NCI-H748 treated with DMSO at 0.1 percent for 48 hours (cell line): ENCODE results near the gene PSEN1.

Experiments used
- DNase-seq: peaks from one replicate; lab custom pipeline; 2025; lab: John Stamatoyannopoulos, UW

The PSEN1 gene

DNA sequence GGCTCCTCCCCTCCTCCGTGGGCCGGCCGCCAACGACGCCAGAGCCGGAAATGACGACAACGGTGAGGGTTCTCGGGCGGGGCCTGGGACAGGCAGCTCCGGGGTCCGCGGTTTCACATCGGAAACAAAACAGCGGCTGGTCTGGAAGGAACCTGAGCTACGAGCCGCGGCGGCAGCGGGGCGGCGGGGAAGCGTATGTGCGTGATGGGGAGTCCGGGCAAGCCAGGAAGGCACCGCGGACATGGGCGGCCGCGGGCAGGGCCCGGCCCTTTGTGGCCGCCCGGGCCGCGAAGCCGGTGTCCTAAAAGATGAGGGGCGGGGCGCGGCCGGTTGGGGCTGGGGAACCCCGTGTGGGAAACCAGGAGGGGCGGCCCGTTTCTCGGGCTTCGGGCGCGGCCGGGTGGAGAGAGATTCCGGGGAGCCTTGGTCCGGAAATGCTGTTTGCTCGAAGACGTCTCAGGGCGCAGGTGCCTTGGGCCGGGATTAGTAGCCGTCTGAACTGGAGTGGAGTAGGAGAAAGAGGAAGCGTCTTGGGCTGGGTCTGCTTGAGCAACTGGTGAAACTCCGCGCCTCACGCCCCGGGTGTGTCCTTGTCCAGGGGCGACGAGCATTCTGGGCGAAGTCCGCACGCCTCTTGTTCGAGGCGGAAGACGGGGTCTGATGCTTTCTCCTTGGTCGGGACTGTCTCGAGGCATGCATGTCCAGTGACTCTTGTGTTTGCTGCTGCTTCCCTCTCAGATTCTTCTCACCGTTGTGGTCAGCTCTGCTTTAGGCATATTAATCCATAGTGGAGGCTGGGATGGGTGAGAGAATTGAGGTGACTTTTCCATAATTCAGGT, at the start of gene PSEN1:
PSEN1 (plus strand) TSS at position 121 of the 839 bp plus-strand sequence. CDS start 11,513 bp downstream, outside the sequence.
- peak; percentile 90 for DNase-seq

- no peak for DNase-seq
These were observed 45.3 kb upstream of the PSEN1 start for GRCh38 chr14:73091044-73091443.

DNA sequence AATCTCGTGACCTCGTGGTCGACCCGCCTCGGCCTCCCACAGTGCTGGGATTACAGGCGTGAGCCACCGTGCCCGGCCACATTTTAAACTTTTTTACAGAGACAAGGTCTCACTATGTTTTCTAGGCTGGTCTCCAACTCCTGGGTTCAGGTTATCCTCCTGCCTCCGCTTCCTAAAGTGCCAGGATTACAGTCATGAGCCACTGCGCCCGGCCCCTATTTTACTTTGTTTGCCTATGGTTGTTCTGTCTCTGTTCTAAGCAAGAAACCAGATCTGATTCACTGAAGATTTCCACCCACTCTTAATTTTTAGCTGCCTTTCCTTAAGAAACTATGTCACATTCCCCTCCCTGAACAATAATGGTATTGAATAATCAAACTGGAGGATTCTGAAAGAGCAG, 38.9 kb upstream of the PSEN1 start:
- DNase-seq = no peak

DNA sequence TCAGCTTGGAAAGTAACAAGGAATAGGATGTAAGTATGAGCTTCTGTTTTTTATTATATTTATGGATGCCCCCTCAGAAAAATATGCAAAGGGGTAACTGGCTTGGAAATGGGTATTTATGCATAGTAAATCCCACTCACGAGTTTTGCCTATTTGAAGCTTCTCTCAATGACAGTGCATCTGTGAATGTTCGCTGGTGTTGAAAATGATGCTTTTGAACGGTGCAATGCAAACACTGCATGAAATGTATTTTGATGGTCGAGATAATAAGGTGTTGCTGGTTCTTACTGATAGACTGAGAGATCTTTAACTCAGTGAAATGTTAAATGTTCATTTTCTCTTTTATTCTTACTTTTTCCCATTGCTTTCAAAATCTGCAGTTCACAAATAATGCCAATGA, 36.0 kb upstream of the PSEN1 start:
- DNase-seq = no peak

- DNase-seq = no peak
These were observed 33.4 kb upstream of the PSEN1 start for GRCh38 chr14:73102806-73103497.

DNA sequence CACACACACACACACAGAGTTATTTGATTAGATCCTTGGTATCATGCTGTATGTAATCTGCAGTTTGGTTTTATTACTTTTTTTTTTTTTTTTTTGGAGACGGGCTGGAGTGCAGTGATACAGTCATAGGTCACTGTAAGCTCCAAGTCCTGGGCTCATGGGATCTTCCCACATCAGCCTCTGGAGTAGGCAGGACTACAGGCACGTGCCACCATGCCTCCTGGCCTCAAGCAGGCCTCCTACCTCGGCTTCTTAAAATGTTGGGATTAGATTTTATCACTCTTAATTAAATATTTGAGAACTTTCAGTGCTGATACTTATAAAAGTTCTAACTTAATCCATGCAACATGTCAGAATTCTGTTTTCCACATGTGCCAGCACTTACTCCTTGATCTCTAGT, 31.3 kb upstream of the PSEN1 start:
- DNase-seq = no peak

DNA sequence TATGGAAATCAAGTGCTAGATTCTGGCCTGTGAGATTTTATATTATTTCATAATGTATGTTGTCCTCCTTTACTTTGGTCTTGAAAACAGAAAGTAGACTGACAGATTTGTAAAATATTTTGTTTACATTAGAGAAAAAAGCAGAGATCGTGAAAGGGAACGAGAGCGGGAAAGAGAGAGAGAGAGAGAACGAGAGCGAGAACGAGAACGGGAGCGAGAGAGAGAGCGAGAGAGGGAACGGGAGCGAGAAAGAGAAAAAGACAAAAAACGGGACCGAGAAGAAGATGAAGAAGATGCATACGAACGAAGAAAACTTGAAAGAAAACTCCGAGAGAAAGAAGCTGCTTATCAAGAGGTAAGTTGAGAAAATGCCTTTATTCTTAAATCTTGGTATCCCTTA, 30.6 kb upstream of the PSEN1 start:
- DNase-seq = no peak

DNA sequence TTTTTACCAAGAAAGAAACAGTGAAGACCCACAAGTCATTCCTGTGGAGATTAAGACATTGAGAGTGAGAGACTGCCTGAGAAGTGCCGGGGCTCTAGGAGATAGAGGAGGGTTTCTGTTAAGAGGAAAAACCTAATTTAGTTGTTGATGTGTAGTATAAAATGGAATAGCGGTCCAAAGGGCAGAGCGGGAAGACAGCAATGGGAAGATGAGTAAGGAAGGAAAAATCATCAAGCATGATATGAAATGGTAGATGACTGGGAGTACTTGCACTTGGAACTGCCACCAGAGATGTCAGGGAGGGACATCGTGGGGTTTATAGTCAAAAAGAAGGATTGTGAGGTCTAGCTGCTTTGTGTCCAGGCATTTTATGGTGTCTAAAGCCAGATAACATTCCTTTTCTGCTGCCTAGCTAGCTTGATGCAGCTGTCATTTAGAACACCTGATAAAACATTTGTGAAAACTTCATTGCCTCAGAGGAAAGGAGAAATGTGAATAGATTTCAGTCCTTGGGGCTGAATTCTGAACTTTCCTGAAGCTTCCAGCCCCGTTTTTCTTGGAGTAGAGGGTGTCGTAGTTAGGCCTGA, 20.1 kb upstream of the PSEN1 start:
- DNase-seq = no peak

DNA sequence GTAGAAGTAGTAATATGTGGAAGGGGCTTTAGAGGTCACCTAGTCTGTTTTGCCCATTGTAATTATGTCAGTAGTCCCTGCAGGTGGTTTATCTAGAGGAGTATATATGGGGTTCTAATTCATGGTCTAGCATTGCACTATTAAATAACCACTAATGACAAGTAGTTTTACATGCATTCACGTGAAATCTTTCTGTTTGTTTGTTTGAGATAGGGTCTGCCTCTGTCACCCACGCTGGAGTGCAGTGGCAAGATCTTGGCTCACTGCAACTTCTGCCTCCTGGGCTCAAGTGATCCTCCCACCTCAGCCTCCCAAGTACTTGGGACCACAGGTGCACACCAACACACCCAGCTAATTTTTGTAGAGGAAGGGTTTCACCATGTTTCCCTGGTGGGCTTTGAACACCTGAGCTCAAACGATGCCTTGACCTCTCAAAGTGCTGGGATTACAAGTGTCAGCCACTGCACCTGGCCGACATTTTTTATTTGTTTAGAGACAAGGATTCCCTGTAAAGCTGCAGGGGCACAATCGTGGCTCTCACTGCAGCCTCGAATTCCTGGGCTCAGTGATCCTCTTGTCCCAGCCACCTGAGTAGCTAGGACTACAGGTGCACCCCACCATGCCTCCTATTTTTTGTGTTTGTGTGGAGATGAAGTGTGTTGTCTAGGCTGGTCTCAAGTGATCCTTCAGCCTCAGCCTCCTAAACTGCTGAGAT, 12.0 kb upstream of the PSEN1 start:
- no peak for DNase-seq

GRCh38 chr14:73125169-73125588, 11.1 kb upstream of the PSEN1 start:
- DNase-seq = no peak

GRCh38 chr14:73125746-73126145, 10.6 kb upstream of the PSEN1 start:
- DNase-seq = no peak

DNA sequence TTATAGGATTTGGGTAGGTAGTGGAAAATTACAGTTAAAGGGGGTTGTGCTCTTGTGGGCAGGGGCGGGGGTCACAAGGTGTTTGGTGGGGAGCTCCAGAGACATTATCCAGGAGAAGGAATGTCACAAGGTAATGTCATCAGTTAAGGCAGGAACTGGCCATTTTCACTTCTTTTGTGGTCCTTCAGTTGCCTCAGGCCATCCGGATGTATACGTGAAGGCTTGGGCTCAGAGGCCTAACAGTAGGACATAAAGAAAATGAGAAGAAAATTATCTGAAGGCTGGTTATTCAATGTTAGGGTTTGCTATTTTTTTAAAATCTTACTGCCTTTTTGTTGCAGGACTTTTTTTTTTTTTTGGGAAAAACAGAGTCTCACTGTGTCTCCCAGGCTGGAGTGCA, 2.5 kb upstream of the PSEN1 start:
- DNase-seq = no peak

- DNase-seq = no peak
These were observed 271 bp upstream of the PSEN1 start for GRCh38 chr14:73136085-73136386.

DNA sequence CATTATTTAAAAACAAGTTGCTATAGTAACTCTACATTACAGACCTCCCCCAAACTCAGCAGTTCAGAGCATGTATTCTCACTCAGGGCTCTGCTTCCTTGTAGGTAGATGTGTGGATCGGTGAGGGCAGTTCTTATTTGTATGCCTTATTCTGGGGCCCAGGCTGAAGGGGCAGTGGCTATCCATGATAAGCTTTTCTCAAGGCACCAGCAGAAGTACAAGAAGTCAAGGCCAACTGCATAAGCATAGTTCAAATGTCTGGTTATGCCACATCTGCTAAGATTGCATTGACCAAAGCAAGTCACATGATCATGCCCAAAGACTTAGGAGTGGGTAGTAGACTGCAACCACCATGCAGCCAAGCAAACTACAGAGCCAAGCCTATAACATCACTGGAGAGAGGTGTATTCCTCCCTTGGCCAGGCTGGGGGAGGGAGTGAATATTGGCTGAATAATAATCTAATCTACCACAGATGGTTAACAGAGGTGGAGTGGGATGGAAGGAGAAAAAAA, 4.6 kb downstream of the PSEN1 start:
- DNase-seq = no peak

DNA sequence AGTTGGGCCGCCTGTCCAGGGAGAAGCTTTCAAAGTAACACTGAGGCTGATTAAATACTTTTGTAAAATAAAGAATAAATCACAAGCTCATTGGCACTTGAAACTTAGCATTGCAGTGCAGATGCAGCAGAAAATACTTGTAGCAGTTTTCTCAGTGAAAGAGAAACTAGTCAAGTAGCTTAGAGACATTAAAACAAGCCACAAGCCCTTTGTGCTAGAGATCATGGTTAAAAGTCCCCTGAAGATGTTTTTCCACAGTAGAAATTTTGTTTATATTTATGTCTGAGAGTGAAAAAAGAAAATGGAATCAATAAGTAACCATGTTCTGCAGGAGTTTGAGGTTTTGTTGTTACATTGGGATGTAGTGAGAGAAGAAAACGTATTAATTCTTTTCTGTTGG, 5.9 kb downstream of the PSEN1 start:
- no peak for DNase-seq

GRCh38 chr14:73143003-73143402, 6.7 kb downstream of the PSEN1 start:
- no peak for DNase-seq

GRCh38 chr14:73143617-73144016, 7.3 kb downstream of the PSEN1 start:
- no peak for DNase-seq

DNA sequence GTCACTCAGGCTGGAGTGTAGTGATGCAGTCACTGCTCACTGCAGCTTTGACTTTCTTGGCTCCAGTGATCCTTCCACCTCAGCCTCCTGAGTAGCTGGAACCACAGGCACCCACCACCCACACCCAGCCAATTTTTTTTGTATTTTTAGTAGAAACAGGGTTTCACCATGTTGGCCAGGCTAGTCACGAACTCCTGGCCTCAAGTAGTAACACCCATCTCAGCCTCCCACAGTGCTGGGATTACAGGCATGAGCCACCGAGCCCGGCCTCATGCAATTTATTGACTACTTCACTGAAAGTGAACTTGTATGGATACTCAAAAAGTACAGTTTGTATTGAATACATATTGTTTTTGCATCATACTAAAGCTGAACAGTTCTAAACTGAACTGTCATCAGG, 9.1 kb downstream of the PSEN1 start:
- DNase-seq = no peak

DNA sequence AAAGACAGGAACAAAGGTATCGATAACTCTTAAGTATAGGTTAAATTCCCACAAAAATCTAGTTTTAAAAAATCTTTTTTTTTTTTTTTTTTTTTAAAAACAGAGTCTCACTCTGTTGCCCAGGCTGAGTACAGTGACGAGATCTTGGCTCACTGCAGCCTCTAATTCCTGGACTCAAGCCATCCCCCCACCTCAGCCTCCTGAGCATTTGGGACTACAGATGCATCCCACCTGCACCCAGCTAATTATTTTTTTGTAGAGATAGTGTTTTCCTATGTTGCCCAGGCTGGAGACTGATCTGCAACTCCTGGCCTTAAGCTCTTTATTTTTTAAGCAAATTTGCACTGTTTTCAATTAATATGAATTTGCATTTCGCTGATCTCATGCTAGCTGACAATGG, 9.8 kb downstream of the PSEN1 start:
- no peak for DNase-seq

DNA sequence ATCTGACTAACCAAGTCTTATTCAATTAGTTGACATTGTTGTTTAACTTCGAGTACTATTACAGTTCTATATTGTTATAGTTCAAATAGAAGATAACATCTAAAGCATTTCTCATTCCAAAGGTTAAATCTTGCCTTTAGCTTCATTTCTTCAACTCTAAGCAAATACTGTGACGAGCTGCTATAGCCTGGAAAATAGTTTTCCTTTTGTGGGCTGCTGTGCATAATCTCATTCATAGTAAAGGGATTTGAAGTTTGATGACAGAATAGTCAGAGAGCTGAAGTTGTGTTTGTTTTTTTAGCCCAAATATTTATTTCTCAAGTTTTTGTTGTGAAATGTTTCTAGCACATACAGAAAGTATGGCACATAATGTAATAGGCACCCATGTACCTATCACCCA, 13.4 kb downstream of the PSEN1 start:
- no peak for DNase-seq

DNA sequence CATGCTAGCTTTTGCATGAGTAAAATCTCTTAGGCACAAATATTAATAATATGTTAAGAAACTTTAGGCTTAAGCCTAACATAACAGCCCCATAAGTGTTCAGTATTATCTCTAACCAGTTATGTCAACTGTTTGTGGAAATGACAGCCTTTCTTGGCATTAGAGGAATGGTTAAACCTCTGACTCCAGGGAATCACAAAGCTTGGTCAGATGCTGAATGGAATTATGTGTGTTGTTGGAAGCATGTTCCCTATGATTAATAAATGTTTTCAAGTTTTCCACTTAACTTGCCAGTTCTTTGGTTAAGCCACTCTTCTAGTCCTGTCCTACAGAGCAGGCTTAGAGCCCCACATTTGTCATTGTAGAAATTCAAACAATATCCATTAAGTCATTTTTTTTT, 17.0 kb downstream of the PSEN1 start:
- no peak for DNase-seq

DNA sequence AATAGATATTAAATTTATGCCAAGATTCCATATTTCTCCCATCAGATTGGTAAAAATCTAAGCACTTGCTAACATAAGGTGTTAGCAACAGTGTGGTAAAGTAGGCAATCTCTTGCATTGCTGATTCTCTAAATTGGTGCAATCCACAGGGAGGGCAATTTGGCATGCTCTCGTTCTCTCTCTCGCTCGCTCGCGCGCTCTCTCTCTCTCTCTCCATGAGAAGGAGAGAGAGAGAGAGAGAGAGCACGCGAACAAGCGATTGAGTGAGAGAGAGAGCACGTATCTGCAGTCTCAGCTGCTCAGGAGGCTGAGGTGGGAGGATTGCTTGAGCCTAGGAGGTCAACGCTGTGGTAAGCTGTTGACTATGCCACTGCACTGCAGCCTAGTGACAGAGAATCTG, 25.9 kb downstream of the PSEN1 start:
- no peak for DNase-seq

GRCh38 chr14:73166399-73166798, 30.1 kb downstream of the PSEN1 start:
- DNase-seq = no peak
